GM10266 (cell line): Measurements from ENCODE around the gene SGTA.

ENCODE experiments used
- DNase-seq: peaks from one replicate; pipeline ENCODE4 v3.0.0; 2012; ENCODE audit errors: extremely low spot score
- CTCF ChIP-seq: IDR thresholded peaks from 2 replicates; pipeline ENCODE4 v1.5.1; 2012; ENCODE audit warnings: mild to moderate bottlenecking, low read depth; ENCODE audit not compliant: control insufficient read depth, insufficient read depth; ENCODE audit errors: missing control alignments

Gene SGTA

GRCh38 chr19:2740314-2740656 lies 42.8 kb downstream of the SGTA start:
- TF ChIP-seq CTCF: no peak
- DNase-seq: no peak

GRCh38 chr19:2739602-2740313 lies 43.3 kb downstream of the SGTA start, which contains the start of gene SLC39A3:
SLC39A3 (minus strand) TSS chr19:2740017; CDS start chr19:2737257, 2,760 bp downstream.
- TF ChIP-seq CTCF: no peak
- DNase-seq: peak; percentile 100

- DNase-seq: no peak
- no peak for TF ChIP-seq CTCF
Measured at GRCh38 chr19:2736550-2737190, 46.4 kb downstream of the SGTA start.

GRCh38 chr19:2735374-2735773 lies 47.7 kb downstream of the SGTA start:
- no peak for DNase-seq
- no peak for TF ChIP-seq CTCF

GRCh38 chr19:2734589-2735288 lies 48.3 kb downstream of the SGTA start:
- TF ChIP-seq CTCF: no peak
- DNase-seq: no peak

- TF ChIP-seq CTCF: no peak
- DNase-seq: no peak
Measured at GRCh38 chr19:2733930-2734588, 49.0 kb downstream of the SGTA start.
